GM12891 (cell line): ENCODE measurements around the gene CBY3. TPM values are rescaled to one million over a fixed set of nuclear protein-coding genes. Genes with fewer than 3 reads are reported as not detected.

Source experiments
- DNase-seq: peaks from one replicate; pipeline ENCODE4 v3.0.0; 2011; ENCODE audit warnings: low spot score; ENCODE audit not compliant: insufficient read length
- FAIRE-seq: peaks from 2 replicates; lab custom pipeline; 2011; peaks lifted over from hg19 to GRCh38; lab: Jason Lieb, UNC
- PAX5 ChIP-seq: IDR thresholded peaks from 2 replicates; pipeline ENCODE4 v1.6.1; 2011; ENCODE audit warnings: low read length, moderate library complexity, mild to moderate bottlenecking; ENCODE audit not compliant: insufficient read depth, severe bottlenecking
- POLR2A ChIP-seq: IDR thresholded peaks from 2 replicates; pipeline ENCODE4 v1.6.1; 2011; ENCODE audit warnings: low read depth, low read length, control low read depth
- POLR2AphosphoS5 ChIP-seq: IDR thresholded peaks from 2 replicates; pipeline ENCODE4 v1.6.1; 2011; ENCODE audit warnings: low read depth, low read length, control low read depth
- POU2F2 ChIP-seq: IDR thresholded peaks from 2 replicates; pipeline ENCODE4 v1.6.1; 2011; ENCODE audit warnings: low read depth, mild to moderate bottlenecking, control low read depth, low read length, moderate library complexity
- SPI1 ChIP-seq: IDR thresholded peaks from 2 replicates; pipeline ENCODE4 v1.6.1; 2011; ENCODE audit warnings: low read depth, low read length, control low read depth
- TAF1 ChIP-seq: IDR thresholded peaks from 2 replicates; pipeline ENCODE4 v1.6.1; 2011; ENCODE audit warnings: low read depth, low read length, control low read depth
- polyA plus RNA-seq: library from polyadenylated mRNA; unstranded; fragments of >200 nt; gene quantifications from one replicate; pipeline ENCODE4 v1.2.1, GENCODE V29; 2012; ENCODE audit warnings: low read depth, missing spikeins, inconsistent platforms; ENCODE audit not compliant: missing spikeins

CBY3 gene
- 0.46 TPM for polyA plus RNA-seq

DNA sequence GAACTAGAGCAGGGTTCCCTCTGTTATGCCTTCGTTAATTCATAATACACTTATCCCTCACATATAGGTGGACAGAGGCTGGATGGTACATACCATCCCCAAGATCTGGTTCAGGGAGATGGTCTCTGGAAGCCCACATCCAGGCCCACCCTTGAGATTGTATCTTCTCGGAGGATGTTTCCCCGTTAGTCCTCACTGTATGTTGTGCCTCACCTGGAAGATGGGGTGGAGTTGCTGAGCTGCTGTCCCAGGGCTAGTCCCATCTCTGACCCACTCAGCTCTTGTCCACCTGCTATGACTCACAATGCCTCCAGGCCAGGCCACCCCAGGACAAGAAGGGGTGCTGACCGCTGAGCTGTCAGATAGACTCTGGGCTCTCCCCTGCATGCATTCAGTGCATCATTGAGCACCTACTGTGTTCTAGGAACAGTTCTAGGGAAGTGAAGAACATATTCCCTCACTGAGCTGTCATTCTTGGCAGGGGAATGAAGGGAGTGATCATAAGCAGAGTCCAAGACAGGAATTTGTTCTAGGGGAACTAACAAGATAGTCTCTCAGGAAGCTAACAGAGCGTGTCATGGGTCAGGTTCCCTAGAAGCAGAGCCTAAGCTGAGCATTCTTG lies at the start of gene CBY3:
CBY3 (minus strand) TSS at position 255 of the 622 bp plus-strand sequence; CDS start at position 139, 116 bp downstream.
- TF ChIP-seq SPI1: no peak
- no peak for TF ChIP-seq TAF1
- no peak for TF ChIP-seq PAX5
- no peak for TF ChIP-seq POLR2A
- DNase-seq: no peak
- no peak for FAIRE-seq

DNA sequence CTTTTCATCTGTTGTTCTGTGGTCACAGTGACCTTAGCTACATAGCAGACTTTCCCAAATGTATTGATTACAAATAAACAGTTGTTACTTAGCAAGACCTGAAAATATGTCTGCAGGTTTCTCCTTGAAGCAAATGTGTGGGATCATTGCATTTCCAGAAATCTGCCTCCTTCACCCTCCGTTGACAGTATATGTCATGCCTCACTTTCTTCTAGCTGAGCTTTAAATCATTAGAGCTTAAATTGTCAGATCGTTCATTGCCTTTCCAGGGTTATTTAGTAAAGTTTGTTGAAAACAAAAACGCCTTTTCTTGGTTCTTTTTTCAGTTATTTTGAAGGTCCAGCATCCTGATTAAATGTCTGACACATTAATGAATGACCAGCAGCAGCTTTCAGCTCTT lies 49.5 kb upstream of the CBY3 start:
- no peak for FAIRE-seq
- no peak for DNase-seq
- TF ChIP-seq PAX5 (no peak), SPI1 (no peak), POLR2A (no peak), POLR2AphosphoS5 (no peak), POU2F2 (no peak), TAF1 (no peak)

DNA sequence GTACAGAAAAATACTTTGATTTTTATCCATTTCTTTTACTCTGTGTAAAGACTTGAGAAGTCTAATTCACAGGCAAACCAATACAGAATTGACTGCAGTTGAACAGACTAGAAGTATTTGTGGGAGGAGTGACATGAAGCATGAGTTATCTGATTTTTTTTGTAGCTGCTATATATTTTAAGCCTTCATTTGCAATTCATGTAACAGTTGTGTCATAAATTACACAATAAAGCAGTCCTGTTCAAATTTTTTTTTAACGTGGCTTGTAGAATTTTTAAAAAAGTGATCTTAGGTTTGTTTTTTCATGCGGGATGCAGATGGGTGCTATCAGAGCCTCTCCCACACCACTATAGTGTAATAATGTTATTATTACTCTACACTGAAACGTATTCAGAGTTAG lies 48.9 kb upstream of the CBY3 start:
- FAIRE-seq (no peak), DNase-seq (no peak)
- TF ChIP-seq PAX5 (no peak), POLR2AphosphoS5 (no peak), POLR2A (no peak), SPI1 (no peak), POU2F2 (no peak), TAF1 (no peak)

DNA sequence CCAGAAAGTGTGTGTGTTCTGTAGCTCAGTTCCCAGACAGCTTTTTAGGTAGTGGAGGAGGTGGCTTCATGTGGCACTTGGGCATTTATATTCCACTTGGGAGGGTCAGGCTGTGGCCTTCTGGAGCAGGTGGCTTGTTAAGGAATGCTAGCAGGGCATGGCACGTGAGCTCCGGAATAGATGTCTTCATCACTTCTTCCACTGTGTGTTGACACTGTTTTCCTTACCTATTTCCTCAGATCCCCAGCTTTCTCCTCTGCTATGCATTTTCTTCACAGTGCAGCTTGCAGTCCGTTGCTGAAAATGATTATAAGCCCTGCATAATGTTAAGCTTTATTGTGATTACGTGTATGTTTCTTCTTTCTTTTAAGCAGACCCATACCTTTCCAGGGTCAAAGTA lies 48.5 kb upstream of the CBY3 start:
- DNase-seq (no peak), FAIRE-seq (no peak)
- TF ChIP-seq TAF1 (no peak), POLR2AphosphoS5 (no peak), SPI1 (no peak), PAX5 (no peak), POLR2A (no peak), POU2F2 (no peak)

DNA sequence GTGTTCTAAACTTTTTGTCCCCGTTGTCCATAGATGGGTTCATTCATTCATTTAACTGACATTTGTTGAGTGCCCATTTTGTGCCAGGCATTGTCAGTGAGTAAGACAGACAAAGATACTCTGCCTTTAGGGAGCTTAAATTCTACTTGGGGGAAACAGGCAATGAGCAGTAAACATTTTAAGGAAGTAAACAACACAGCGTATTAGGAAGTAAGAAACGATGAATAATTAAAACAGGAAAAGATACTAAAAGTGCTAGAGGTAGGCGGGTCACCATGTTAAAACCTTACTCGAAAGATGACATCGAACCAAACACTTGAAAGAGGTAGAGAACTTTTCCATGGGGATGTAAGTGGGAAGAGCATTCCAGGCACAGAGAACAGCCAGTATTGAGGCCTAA lies 46.3 kb upstream of the CBY3 start:
- TF ChIP-seq POLR2AphosphoS5 (no peak), PAX5 (no peak), POLR2A (no peak), POU2F2 (no peak), SPI1 (no peak), TAF1 (no peak)
- DNase-seq (no peak), FAIRE-seq (no peak)

DNA sequence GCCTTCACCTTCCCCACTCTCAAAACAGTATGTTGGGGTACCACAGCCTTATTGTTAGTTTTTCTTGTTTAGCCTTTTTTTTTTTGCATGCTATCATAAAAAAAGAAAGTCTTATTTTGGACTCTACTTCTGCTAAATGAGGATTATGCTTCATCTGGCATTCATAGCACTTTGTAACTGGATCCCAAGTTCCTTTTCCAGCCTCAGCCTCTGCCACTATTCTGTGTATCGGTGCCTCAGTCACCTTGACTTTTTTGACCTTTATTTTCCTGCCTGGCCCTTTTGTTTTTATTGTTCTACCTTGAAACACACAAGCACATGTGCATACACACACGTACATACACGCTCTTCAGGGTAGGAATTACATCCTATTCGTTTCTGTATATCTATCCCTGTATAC lies 43.3 kb upstream of the CBY3 start:
- DNase-seq: no peak
- TF ChIP-seq TAF1 (no peak), SPI1 (no peak), POLR2A (no peak)
- no peak for FAIRE-seq

DNA sequence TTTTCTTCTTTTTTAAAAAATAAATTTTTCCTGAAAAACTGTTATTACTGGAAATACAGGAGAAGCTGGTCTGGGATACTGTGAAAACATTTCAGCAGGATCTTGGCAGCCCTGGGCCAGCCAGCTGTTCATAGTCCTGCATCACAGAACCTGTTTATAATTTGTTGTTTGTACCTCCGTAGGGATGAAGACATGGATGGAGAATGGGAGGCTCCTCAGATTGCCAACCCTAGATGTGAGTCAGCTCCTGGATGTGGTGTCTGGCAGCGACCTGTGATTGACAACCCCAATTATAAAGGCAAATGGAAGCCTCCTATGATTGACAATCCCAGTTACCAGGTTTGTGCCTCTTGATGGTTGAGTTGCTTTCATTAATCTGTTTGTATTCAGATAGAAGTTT lies 39.4 kb upstream of the CBY3 start:
- FAIRE-seq (no peak), DNase-seq (no peak)
- no peak for TF ChIP-seq POLR2AphosphoS5

DNA sequence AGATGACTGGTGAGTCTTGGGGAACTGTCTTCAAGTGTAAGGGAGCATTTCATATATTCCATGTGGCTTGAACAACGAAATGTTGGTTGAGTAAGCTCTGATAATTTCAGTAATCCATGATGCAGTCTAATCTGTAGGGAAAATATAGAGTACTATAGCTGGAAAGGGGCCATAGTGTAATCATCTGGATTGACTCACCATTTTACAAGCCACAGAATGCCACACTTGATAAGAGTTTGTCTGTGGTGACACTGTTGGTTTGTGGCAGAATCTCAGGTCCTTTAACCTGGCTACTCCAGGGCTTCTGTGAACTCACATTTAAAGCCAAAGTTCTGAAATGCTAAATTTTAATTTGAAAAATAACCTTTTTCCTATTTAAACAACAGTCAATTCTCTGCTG lies 35.5 kb upstream of the CBY3 start:
- FAIRE-seq (no peak), DNase-seq (no peak)
- TF ChIP-seq TAF1 (no peak), POLR2A (no peak), SPI1 (no peak), POLR2AphosphoS5 (no peak), PAX5 (no peak), POU2F2 (no peak)

DNA sequence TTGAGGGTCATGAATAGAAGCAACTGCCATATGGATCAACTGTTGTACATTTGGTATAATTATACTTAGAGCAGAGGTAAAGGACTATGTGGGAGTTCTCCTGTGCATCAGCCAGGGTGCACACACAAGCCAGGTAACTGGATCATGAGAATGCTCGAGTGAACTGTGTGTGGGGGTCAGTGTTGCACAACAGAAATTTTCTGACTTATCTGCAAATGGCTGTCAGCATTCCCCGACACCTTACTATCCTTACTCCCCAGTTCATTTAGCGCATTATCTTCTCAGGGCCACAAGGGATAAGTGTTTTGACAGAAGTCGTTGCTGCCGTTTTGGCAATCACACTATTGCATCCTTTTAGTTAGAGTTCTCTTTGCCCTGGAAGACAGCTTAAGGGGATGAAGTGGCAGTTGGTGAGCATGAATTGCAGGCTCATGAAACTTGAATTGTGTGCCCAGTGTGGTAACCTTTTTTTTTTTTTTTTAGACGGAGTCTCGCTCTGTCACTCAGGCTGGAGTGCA lies 19.6 kb upstream of the CBY3 start:
- peak; percentile 59 for FAIRE-seq
- DNase-seq: no peak
- no peak for TF ChIP-seq SPI1
- TF ChIP-seq POLR2A: peak; percentile 60; the same call in 1 of the 2 replicates

DNA sequence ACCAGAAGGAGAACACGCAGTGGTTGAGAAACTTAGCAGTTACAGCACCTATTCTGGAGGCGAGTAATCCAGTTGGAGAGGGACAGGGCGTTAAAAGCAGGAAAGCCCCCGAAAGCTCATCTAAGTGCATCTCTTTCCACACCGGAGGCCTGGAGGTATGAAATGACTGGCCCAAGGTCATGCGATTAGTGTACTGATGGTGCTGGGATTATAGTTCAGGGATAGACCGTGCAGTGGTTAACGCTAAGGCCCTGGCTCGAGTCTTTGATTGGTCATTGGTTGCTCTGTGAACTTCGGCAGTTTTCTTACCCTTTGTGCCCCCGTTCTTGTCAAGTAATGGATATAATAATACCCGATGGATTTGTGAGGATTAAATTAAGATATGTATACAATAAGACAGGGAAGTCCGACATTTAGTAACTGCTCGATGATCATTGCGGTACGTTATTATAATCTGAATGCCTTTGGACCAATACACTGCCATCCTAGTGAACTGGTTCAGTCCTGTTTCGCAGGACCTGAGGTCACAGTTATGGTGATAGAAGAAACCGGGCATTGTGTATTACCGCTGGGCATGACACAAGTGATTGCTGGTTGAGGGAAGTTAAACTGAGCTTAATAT lies 18.9 kb upstream of the CBY3 start:
- peak; percentile 30; the same call in 1 of the 2 replicates for TF ChIP-seq TAF1
- TF ChIP-seq SPI1: no peak
- peak; percentile 76 for TF ChIP-seq POLR2A
- peak; percentile 86 for TF ChIP-seq POLR2AphosphoS5
- FAIRE-seq: no peak
- DNase-seq: no peak
